MV-4-11 (cell line): ENCODE measurements around the gene PALM3.
"Not testable (repeated sequence)": the region's sequence is repeated elsewhere in the genome, so short reads cannot be mapped to it uniquely, and the experiment has no call there.

ENCODE experiments used
- DNase-seq: peaks from one replicate; lab custom pipeline; 2025; lab: John Stamatoyannopoulos, UW

PALM3 gene

GRCh38 chr19:14058182-14059092 is 3.4 kb downstream of the PALM3 start:
- no peak for DNase-seq

GRCh38 chr19:14056741-14057356 is 5.0 kb downstream of the PALM3 start:
- no peak for DNase-seq

DNA sequence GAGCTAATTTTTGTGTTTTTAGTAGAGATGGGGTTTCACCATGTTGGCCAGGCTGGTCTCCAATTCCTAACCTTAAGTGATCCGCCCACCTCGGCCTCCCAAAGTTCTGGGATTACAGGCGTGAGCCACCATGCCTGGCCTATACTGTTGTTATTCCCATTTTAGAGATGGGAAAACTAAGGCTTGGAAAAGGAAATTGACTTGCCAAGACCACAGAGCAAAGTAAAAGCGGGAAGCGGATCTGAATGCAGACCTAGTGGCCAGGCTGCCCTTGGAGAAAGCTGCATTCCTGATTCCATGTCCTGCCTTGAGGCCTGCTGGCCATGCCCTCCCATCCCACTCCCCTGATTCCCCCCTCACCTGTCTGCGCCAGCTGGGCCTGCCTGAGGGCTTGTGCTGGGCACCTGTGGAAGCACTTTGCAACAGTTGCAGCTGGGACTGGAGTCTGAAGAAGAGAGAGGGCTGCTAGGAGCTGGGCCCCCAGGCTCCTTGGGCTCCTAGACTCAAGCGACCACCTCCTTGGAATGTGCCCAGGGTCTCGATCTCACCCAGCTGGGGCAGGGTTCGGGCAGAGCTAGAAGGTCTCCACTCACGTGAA is 5.7 kb downstream of the PALM3 start:
- no peak for DNase-seq

DNA sequence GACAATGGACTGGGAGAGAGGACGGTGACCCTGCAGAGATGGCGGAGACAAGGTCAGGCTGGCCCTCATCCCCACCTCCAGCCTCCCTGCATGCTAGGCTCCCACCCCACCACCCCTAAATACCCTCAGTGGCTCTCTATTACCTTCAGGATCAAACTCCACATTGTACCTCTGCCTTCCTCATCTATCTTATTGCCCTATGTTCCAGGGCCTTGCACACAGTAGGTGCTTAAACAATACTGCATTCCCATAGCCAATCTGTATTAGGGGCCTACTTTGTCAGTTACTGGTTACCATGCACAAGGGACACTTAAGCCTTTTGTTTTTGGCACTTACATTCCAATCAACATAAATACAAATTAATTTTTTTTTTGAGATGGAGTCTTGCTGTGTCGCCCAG is 6.5 kb downstream of the PALM3 start:
- no peak for DNase-seq

DNA sequence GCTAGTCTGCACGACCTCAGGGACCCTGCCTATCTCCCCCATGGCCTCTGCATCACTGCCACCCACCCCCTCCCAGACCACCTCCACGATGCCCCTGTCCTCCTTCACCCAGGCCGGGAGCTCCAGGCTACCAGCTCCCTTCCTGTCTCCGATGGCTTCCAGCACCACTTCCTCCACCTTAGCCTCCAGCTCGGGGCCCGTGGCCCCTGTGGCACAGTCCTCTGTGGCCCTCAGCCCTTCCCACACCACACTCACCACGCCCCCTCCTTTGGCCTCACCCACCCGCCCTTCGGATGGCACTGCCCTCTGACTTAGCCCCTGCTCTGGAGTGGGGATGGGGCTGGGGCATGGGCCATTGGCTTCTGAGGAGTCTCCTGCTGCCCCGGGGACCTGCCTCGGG is 7.2 kb downstream of the PALM3 start:
- DNase-seq, result no peak

- no peak for DNase-seq
Observed at GRCh38 chr19:14054099-14054498, 7.8 kb downstream of the PALM3 start.

DNA sequence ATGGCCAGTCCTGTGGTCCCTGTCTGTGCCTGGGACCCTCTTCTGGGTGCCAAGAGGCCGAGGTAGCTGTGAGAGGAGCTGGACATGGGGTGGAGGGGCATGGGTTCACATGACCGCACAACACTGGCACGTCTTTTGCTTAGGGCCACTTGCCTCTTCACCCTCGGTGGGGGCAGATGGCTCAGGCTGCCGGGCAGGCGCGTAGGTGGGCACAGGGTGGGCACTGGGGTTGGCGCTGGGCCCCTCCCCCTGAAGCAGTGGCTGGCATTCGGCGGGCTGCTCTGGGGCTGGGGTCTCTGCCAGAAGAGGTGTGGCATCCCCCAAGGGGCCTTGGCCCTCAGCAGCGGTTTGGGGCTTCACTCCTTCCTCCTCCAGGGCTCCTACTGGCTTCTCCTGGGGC is 8.4 kb downstream of the PALM3 start:
- DNase-seq, result no peak

DNA sequence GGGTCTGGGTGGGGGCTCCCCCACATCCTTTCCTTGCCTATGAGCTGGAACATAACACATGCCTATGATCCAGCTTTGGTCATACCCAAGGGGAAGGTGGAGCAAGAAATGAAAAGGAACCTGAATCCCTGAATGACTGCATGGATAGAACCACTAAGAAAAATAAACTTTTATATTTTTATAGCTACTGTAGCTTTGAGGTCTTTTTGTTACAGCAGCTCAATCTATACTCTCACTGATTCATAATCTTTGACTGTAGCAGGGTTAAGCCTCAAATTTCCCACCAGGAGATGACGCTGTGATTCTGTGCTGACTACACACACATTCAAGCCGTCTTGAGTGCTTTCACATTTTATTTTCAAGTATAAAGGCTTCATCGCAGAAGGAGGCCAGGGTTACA is 8.8 kb downstream of the PALM3 start:
- DNase-seq, result no peak

DNA sequence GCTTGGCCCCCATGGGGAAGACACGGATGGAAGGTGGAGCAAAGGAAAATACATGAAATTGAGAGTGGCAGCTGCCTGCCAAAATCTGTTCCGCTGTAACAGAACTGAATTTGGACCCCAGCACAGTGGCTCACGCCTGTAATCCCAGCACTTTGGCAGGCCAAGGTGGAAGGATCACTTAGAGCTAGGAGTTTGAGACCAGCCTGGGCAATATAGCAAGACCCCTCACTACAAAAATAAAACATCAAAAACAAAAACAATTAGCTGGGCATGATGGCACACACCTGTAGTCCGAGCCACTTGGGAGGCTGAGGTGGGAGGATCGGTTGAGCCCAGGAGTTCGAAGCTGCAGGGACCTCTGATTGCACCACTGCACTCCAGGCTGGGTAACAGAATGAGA is 9.4 kb downstream of the PALM3 start:
- no peak for DNase-seq

GRCh38 chr19:14051980-14052379 is 9.9 kb downstream of the PALM3 start:
- DNase-seq, result no peak

DNA sequence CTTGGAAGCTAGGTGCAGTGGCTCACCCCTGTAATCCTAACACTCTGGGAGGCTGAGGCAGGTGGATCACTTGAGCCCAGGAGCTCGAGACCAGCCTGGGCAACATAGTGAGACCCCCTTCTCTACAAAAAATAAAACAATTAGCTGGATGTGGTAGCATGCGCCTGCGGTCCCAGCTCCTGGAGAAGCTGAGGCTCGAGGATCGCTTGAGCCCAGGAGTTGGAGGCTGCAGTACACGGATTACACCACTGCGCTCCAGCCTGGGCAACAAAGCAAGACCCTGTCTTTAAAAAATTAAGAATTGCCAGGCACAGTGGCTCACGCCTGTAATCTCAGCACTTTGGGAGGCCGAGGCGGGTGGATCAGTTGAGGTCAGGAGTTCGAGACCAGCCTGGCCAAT is 10.9 kb downstream of the PALM3 start:
- DNase-seq, result not testable (repeated sequence)

- DNase-seq, result no peak
Observed at GRCh38 chr19:14050512-14050911, 11.4 kb downstream of the PALM3 start.

GRCh38 chr19:14048443-14049153 is 13.3 kb downstream of the PALM3 start:
- peak; percentile 87 for DNase-seq

- DNase-seq, result not testable (repeated sequence)
Observed at GRCh38 chr19:14047866-14048265, 14.0 kb downstream of the PALM3 start.

GRCh38 chr19:14042659-14043608 is 18.9 kb downstream of the PALM3 start:
- DNase-seq, result peak; percentile 89

- no peak for DNase-seq
Observed at GRCh38 chr19:14039181-14039580, 22.7 kb downstream of the PALM3 start.

DNA sequence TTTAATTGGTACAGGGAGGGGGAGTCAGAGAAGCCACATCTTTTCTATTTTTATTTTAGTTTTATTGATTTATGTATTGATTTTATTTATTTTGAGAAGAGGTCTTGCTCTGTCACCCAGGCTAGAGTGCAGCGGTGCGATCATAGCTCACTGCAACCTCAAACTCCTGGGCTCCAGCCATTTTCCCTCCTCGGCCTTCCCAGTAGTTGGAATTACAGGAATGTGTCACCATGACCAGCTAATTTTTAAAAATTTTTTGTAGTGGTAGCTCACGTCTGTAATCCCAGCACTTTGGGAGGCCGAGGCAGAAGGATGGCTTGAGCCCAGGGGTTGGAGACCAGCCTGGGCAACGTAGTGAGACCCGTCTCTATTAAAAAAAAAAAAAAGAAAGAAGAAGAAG is 26.2 kb downstream of the PALM3 start:
- no peak for DNase-seq

DNA sequence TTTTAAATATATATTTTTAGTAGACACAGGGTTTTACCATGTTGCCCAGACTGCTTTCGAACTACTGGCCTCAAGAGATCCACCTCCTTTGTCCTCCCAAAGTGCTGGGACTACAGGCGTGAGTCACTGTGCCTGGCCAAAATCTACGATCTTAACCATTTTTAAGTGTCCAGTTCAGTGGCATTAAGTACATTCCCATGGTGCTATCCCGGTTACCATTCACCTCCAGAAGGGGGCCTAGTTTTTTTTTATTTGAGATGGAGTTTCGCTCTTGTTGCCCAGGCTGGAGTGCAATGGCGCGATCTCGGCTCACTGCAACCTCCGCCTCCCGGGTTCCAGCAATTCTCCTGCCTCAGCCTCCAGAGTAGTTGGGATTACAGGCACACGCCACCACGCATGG is 26.7 kb downstream of the PALM3 start:
- not testable (repeated sequence) for DNase-seq

DNA sequence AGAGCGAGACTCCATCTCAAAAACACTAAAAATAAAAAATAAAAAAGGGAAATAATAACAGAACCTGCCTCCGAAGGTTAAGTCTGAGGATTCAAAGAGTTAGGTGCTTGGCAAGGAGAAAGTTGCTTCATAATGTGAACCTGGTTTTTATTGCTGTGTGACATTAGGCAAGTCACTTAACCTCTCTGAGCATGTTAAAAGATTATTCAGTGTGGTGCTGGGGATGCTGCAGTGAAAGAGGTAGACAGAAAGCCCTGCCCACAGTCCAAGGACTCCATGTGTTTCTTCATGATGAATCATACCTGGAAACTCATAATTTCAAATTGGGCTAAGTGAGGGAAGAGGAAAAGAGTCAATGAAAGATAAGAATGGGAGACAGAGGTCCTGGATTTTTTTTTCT is 27.9 kb downstream of the PALM3 start:
- no peak for DNase-seq

GRCh38 chr19:14031719-14032480 is 30.0 kb downstream of the PALM3 start, which contains the start of gene IL27RA:
Gene IL27RA (plus strand): TSS chr19:14031762. CDS start chr19:14031873, 111 bp downstream.
- DNase-seq, result peak; percentile 61
